ENCODE measurements around the gene PRKCZ. TPM values are rescaled to one million over a fixed set of nuclear protein-coding genes. Genes with fewer than 3 reads are reported as not detected.

PRKCZ gene
- total and polyA plus RNA-seq, 9 donors: 3.4 to 16.1 (median 5.8) TPM

DNA sequence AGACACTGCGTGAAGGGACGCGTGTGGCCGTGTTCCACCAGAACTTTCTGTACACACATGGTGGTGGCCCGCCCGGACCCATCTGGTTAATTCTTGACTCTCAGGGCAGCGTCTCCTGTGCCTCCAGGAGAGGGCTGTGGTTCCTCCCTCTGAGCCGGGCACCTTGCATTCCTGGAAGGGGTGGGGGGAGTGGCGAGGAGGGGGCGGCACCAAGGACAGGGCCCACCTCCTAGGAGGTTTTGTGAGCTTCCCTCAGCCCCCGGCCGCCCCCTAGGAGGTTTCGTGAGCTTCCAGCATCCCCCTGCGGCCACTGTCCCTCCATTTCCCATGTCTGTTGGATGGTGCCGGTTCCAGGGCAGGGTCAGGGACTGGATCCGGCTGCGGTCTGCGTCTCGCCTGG, 115.4 kb downstream of the PRKCZ start:
- Histone ChIP-seq H3K27ac (no peak overlapping the region), H3K36me3 (no peaks in the 10 kb centered on the region), H3K4me3 (no peak overlapping the region), H3K27me3 (no peaks in the 10 kb centered on the region), H3K9me3 (no peaks in the 10 kb centered on the region), H3K4me1 (ENCODE audit: insufficient read depth) (no peaks in the 10 kb centered on the region)
- TF ChIP-seq, protein P1, sequence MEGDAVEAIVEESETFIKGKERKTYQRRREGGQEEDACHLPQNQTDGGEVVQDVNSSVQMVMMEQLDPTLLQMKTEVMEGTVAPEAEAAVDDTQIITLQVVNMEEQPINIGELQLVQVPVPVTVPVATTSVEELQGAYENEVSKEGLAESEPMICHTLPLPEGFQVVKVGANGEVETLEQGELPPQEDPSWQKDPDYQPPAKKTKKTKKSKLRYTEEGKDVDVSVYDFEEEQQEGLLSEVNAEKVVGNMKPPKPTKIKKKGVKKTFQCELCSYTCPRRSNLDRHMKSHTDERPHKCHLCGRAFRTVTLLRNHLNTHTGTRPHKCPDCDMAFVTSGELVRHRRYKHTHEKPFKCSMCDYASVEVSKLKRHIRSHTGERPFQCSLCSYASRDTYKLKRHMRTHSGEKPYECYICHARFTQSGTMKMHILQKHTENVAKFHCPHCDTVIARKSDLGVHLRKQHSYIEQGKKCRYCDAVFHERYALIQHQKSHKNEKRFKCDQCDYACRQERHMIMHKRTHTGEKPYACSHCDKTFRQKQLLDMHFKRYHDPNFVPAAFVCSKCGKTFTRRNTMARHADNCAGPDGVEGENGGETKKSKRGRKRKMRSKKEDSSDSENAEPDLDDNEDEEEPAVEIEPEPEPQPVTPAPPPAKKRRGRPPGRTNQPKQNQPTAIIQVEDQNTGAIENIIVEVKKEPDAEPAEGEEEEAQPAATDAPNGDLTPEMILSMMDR (IDR thresholded peaks at IDR 0.05): no peak
- intact Hi-C loops (cut with DNase I): loop anchor here in 1 of 4 donors (10.0 kb wide), 1 partner anchor 221 kb away; no protein-coding TSS in a partner anchor
- DNase-seq: no peak
- 77 to 82% (median 82%) methylated on average over 19 of the region's 19 CpGs for WGBS, 3 donors

DNA sequence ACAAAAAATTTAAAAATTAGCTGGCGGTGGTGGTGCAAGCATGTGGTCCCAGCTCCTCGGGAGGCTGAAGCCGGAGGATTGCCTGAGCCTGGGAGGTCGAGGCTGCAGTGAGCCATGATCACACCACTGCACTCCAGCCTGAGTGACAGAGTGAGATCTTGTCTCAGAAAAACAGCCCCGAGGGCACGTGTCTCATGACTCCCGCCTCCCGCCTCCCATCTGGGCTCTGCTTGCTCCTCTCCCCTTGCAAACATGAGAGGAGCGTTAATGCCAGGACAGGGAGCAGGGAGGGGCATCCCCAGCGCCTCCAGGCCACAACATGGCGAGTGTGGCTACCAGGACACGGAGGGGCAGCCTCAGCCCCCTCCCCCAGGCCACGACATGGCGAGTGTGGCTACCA, 116.0 kb downstream of the PRKCZ start:
- Histone ChIP-seq H3K4me3 (no peak overlapping the region), H3K9me3 (no peaks in the 10 kb centered on the region), H3K4me1 (ENCODE audit: insufficient read depth) (no peaks in the 10 kb centered on the region), H3K27me3 (no peaks in the 10 kb centered on the region), H3K36me3 (no peaks in the 10 kb centered on the region), H3K27ac (no peak overlapping the region)
- intact Hi-C loops (cut with DNase I): loop anchor here in 1 of 4 donors (10.0 kb wide), 1 partner anchor 221 kb away; no protein-coding TSS in a partner anchor
- TF ChIP-seq, protein P1 (IDR thresholded peaks at IDR 0.05): no peak
- no peak for TF ChIP-seq EP300 (IDR thresholded peaks at IDR 0.05)
- no peak for TF ChIP-seq POLR2A (IDR thresholded peaks at IDR 0.05)
- DNase-seq: no peak
- 75 to 84% (median 84%) methylated on average over 10 to 14 of the region's 14 CpGs for WGBS, 3 donors

DNA sequence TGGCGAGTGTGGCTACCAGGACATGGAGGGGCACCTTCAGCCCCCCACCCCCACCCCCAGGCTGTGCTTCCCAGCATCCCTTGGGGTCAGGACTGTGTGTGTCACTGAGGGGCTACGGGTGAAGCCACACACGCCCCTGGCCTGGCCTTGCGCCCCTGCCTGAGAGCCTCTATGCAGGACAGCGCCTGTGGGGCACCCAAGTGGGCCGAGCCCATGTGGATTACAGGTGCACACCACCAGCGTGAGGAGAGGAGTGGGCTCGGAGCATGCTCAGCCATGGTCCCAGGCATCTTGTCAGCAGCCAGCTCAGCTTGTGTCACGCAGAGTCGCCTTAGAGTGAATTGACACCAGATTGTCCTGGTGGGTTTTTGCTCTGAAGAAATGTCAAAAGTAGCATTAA, 116.5 kb downstream of the PRKCZ start:
- TF ChIP-seq POLR2A (IDR thresholded peaks at IDR 0.05) (no peak), EP300 (IDR thresholded peaks at IDR 0.05) (no peak)
- TF ChIP-seq, protein P1 (IDR thresholded peaks at IDR 0.05): no peak
- no peaks in the 10 kb centered on the region for H3K4me1 ChIP-seq (ENCODE audit: insufficient read depth)
- no peak overlapping the region for H3K27ac ChIP-seq
- intact Hi-C loops (cut with DNase I): loop anchor here in 1 of 4 donors (10.0 kb wide), 1 partner anchor 222 kb away; no protein-coding TSS in a partner anchor
- no peaks in the 10 kb centered on the region for H3K9me3 ChIP-seq
- DNase-seq: no peak
- H3K4me3 ChIP-seq: no peak overlapping the region
- no peaks in the 10 kb centered on the region for H3K36me3 ChIP-seq
- H3K27me3 ChIP-seq: no peaks in the 10 kb centered on the region
- 90 to 98% (median 91%) methylated on average over 7 to 10 of the region's 10 CpGs for WGBS, 3 donors

DNA sequence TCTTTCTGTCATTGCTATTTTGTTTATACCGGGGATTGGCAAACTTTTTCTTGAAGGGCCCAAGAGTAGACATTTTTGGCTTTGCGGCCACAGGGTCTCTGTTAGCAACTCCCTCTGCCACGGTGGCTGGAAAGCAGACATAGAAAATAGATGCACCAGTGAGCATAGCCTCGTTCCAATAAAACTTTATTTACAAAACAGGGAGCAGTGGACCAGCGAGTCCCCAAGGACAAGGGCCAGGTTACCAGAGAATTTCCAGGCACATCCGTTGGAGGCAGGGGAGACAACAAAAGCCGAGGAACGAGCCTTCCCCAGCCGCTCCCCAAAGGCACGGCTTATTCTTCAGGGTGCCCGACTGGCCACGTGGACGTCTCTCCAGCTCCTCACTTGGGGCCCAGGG, 117.9 kb downstream of the PRKCZ start:
- WGBS, 3 donors: 90 to 92% (median 91%) methylated on average over 13 of the region's 13 CpGs
- Histone ChIP-seq H3K27me3 (no peaks in the 10 kb centered on the region), H3K4me3 (no peak overlapping the region), H3K36me3 (no peaks in the 10 kb centered on the region), H3K4me1 (ENCODE audit: insufficient read depth) (no peaks in the 10 kb centered on the region), H3K27ac (no peak overlapping the region), H3K9me3 (no peaks in the 10 kb centered on the region)
- intact Hi-C loops (cut with DNase I): loop anchor here in 1 of 4 donors (10.0 kb wide), 1 partner anchor 223 kb away; no protein-coding TSS in a partner anchor
- DNase-seq: no peak
- no peak for TF ChIP-seq EP300 (IDR thresholded peaks at IDR 0.05)
- no peak for TF ChIP-seq POLR2A (IDR thresholded peaks at IDR 0.05)
- TF ChIP-seq, protein P1 (IDR thresholded peaks at IDR 0.05): no peak
